Effector CD8-positive, alpha-beta T cell (primary cell): Measurements from ENCODE around the gene ZNF536.

Experiments
- DNase-seq: peaks from one replicate; lab custom pipeline; 2025; lab: John Stamatoyannopoulos, UW

Gene ZNF536

DNA sequence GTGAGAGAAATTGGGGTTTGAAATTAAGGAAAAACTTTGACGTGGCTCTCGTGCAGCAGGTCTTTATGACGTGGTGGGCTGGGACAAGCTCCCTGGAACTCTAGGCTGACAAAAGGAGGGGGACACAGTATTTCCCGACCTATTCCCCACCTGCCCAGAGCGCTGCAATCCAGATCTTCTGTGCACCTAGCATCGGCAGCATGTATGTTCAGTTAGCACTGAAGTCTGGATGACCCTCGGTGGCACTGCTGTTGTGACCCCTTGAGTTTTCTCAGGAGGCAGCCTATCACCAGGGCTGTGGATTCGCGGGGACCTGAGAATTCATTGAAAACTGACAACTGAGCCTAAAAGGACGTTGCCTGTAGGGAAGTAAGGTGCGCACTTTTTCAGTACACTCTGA is 9.1 kb upstream of the ZNF536 start:
- no peak for DNase-seq

DNA sequence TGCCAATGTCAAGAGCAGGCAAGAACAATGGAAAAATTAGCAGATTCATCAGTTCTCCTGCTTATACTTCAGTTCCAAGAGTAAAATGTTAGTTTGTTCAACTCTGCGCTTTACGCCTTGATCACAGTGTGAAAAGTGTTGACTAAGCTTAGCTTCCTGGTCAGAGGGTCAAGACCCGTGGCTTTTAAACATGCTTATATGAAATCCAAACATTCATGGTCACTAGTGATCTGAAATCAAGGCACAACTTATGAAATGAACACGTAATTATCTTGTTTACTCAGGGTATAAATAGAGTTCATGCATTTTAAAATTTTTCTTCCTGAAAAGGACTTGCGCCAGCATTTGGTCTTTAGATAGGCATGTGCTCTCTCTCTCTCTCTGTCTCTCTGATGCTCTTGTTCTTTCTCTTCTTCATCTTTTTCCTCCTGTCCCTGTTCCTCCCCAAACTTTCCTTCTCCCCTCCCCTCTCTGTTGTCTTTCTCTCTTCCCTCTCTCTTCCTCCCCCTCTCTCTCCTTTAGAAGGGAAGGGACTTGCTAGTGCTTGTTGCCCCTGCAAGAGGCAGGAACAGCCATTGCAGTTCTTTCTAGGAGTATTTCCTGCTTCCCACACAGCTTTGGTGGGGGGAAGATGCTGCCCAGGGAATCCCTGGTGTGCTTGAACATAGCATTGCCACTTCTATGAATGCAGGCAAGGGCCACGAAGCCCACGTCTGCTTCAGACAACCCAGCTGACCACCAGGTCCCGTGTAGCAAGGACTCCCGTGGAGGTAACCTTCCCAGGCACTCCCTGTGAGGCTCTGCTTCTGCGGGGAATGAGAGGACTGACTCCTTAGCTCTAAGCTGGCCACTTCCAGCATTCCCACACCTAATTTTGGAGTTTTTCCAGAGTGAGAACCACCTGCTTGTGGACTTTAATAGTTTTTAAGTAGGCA is 7.1 kb upstream of the ZNF536 start:
- DNase-seq: no peak

DNA sequence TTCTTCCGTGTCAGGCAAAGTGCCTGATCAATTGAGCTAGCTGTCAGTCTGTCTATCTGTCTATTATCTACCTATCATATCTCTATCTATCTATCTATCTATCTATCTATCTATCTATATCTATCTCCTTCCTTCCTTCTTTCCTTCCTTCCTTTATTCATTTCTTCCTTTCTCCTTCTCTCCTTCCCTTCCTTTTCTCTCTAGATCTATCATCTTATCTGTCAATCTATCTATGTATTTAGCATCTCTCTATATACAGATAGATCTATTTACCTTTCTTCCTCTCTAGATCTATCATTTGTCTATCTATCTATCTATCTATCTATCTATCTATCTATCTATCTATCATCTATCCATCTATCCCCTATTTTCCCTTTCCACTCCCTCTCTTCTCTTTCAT is 5.9 kb upstream of the ZNF536 start:
- DNase-seq: no peak

DNA sequence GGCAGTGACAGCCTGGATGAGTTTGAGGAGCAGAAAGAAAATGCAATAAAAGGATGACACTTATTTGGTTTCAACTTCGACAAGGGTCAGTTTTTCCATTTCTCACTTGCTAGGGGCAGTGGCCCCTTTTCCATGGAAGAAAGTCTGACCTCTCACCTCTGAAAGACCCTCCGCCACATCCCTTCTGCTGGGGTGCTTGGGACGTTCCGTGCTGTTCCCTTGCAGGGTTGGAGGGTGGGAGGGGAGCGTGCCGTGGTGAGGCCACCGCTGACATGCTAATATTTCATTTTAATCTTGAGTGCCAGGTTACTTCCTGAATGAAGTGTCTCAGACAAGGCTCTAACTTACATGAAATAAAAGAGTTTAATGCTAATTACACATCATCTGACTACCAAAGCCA is 5.2 kb upstream of the ZNF536 start:
- no peak for DNase-seq

DNA sequence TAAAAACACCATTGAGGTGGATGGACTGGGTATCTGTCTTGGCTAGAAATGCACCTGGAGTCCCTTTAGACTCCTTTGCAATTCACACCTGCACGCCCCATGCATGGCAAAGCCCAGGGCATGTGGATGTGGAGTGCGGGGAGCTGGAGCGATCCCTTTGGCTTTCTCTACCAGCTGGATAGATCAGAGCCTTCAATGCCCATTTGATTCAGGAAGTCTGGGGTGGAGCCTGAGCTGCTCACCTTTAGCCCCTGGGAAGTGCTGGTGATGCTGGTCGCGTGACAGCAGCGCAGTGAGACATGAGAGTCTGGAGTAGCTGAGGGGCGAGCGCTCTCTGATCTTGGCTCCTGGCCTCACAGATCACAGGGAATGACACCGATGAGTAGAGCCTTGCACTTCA is 4.8 kb upstream of the ZNF536 start:
- DNase-seq: no peak

DNA sequence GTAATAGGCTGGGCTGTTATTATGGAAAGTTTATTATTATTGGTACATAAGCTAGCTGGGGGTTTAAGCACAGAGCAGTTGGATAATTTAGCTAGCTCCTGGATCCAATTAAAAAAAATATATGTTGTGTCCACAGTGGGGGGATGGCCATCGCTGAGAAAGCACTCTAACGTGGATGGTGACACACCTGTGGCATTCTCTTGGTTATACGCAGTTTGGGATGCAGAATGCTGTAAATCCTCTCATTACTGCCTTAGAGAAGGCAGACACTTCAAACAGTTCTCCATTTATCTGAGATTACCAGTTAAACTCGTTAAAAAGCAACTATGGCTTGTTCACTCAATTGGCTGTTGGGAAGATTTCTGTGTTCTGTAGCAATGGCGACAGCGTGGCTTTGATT is 2.4 kb upstream of the ZNF536 start:
- no peak for DNase-seq

DNA sequence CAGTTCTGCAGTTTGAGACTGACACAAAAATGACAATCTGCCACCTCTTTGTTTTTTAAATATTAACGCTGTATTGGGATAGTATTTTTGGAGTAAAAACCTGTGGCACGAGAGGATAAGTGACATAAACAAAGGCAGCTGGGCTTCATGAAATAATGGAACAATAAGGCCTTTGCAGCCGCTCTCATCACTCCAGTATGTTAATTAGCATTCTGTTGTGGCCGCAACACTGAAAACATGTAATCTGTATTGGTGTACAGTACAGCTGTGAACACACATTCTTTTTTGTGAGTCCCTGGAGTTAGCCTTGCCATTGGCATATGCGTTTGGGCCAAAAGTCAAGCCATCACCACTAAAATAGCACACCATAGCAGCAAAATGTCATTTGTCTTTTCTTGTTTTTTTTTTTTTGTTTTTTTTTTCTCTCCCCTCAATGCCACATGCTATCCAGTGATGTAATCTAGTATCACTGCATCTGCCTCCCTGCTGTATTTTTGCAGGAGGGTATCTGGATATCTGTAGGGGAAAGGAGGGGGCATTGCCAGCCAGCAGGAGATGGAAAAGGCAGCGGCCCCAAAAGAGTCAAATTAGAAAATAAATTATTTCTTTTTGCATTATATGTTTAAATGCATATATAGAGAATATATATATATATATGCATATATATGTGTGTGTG is 885 bp upstream of the ZNF536 start:
- no peak for DNase-seq

DNA sequence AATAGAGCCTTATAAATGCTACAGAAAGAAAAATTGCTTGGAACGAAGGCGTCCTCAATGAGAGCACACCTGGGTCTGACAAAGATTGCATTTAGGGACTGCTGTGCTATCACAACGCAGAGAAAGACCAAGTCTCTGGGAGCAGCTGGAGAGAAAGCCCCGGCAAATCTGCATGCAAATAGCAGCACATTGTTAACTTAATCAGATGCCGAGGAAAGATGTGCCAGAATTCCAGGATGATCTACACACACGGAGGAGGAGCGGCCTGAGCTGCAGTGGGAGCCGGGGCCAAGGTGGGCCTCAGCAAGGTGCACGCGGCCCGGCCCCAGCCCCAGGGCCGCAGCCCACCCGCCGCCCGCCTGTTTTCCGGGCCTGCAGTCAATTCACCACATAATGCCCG is 1.4 kb downstream of the ZNF536 start:
- DNase-seq: no peak

DNA sequence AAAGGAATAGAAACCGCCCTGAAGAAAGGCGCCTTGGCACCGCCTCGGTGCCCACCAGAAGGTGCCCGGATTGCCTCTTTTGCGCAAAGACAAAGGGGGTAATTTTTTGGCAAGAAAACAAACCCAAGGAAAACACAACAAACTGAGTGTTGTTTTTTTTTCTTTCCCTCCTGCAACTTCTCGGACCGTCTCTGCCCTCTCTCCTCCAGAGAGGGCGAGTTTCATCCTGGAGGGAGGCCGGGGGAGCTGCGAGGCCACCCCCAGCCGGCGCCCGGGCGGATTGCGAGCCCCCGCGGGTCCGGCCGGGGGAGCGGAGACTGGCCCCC is 2.3 kb downstream of the ZNF536 start:
- DNase-seq: no peak

DNA sequence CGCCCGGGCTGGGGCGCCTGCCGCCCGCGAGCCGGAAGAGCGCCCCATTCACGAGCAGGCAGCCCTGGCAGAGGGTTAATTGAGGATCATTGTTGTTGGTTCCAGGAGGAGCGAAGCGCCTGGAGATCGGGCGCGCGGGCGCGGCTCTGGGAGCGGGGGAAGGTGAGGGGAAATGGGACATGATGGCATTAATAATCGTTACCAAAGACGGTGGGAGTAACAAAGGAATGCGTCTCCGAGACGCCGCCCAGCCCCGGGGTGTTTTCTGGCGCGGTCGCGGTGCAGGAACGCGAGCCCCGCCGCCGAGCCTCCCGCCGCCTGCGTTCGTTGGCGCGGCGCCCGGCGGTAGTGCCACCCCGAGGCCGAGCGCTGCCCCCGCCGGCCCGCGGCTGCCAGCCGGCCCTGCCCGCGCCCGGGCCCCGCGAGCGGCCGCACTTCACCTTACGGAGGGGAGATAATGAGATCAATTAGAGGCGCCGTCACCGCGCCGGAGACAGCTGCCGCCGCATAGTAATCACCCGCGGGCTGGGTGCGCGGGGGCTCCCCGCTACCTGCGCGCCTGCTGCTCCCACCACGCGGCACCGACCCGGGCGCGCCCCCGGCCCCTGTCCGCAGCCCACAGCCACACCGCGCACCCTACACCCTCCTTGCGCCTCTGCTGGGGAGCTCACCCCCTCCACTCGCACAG is 2.8 kb downstream of the ZNF536 start:
- no peak for DNase-seq

DNA sequence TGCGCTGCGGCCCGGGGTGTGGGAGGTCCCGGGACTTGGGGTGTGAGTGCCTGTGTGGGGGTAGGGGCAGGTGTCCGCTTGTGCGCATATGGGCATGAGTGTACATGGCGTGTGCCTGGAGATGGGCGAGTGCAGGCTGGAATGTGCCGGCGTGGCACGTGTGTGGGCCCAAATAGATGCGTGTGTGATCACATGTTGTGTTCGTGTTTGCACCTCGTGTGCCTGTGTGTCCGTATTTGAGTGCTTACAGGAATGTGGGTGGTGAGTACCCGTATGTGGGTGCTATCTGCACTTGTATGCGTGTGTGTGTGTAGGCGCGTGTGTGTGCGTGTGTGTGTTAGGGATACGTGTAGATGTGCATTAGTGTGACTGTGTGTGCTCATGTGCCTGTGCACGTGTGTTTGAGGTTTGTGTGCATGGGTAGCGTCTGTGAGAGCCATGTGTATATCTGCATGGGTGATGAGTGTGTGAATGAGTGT is 3.4 kb downstream of the ZNF536 start:
- DNase-seq: no peak

DNA sequence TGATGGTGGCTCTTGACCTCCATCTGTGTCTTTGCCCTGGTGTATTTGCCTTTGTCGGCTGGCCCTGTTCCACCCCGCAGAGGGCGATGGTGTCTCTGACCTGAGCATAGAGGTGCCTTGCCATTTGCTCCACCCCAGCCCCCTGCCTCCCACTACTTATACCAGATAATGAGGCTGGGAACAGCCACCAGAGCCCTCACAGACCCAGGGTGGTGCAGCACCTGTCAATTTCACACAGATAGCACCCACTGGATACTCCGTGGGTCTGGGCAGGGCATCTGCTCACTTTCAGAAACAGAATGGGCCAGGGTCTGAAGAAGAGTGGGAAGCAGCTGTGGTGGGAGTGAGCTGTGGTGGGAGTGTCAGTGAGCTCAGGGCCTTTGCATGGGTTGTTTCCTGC is 4.1 kb downstream of the ZNF536 start:
- no peak for DNase-seq

DNA sequence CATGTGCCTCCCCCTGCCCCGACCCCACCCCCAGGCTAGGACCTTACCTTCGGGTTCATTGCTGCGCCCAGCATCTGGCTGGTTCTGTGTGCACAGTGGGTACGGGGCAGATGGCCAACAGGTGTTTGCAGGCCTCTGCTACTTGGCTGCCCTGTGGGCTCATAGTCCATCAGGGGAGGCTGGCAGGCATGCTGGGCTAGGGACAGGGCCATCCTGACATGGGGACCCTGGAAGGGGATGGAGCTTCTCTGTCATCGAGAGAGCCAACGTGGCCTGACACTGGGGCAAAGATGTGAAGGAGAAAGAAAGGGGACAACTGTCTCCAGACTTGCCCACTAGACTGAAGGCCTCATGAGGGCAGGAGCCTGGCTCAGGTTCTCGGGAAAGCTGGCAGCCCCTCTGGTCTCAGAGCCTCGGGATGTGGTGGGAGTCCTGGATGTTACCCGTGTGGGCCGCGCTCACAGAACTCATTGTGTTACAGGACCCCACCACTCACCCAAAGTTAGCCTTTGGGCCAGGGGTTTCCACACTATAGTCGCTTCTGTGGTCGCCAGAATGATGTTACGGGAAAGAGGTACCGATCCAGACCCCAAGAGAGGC is 4.7 kb downstream of the ZNF536 start:
- no peak for DNase-seq

DNA sequence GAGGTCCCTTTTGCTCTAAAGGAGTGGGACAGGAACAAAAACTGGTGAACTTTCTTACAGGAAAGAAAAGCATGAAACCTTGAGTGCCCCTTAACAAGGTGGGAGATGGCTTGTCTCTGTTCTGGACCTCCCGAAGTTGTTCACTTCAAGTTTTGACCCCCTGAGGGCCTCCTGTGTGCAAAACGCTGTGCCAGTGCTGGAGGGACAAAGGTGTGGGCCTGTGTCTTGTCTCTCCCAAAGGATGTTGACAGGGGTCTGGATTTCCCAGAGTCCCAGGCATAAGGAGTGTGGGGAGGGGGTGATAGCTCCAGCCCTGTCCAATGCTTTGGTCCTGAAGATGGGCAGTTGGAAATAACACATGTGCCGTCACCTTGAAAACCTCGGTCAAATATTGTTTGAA is 6.5 kb downstream of the ZNF536 start:
- no peak for DNase-seq

DNA sequence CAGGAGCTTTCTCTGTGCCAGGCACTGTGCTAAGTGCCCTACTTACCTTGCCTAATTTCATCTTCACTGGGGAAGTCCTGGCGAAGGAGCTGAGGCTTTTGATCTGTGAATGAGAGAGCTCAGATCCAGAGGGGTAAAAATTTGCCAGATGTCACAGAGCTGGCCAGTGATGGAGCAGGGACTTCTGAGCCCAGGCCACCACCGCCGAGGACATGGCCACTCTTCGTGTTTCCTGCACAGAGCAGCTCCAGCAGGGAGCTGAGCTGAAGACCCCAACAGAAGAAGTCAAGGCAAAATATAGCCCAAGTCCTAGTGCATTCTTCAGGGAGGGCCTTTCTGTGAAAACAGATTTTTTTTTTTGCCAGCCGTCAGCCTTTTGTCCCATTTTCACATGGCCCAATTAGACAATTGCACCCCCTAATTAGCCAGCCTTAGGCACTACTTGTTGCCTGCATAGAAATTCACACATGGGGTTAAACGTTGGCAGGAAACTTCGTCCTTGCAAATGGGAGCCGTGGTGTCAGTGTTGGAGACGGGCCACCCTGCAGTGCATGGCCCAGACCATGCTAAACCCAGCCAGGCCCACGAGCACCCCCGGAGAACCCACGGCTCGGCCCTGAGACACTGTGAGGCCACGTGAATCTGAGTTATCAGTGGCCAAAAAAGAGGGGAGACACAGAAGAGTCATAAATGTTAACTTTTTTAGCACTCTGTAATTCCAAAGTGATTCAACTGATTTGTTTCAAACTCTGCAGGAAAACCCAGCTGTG is 7.8 kb downstream of the ZNF536 start:
- no peak for DNase-seq

DNA sequence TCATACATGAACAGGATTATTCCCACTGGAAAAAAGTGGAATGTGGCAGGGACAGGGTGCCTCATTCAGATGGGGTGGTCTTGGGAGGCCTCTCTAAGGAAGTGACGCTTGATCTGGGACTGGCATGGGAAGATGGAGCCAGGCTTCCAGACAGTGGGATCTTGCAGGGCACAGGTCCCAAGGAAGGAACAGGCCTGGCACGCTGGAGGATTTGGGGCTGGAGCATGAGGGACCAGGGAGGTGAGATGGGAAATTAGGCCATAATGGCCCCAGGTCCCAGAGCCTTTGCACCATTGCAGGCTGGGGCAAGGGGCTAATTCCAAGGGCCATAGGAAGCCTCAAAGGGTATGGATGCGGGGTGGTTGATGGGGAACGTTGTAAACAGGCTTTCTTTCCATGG is 9.2 kb downstream of the ZNF536 start:
- DNase-seq: no peak

DNA sequence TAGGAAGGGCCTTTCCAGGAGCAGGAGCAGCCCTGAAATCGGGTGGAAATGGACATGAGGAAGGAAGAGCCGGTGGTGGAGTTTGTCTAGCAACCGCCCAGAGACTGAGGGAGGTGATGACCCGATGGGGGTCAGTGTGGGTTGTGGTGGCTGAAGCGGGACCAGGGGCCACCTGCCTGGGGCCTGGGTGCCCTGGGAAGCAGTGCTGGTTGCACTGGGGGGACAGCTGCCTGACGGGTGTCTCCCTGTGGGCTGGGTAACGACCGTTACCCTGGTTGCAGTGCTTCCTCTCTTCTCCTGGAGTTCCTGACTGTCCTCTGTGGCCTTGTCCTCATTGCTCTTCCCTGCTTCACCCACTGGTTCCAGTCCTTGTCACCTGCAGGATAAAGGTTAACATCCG is 13.0 kb downstream of the ZNF536 start:
- no peak for DNase-seq

DNA sequence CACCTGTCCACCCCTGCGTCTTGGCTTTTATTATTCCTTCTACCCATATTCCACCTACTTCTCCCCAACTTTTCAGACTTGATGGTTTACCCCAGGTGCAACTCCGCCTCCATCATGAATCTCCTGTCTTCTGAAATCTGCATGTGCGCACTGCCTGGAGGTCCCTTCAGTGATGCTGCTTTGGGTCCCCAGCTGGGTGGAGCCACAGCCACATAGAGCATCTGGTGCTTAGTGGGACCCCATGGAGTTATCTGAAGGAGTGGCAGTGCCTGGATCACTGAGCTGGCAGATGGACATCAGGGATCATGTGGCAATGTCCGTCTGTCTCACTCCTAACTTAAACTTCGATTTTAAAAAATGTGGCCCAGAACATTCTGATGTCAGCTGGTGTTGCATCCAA is 13.5 kb downstream of the ZNF536 start:
- no peak for DNase-seq

DNA sequence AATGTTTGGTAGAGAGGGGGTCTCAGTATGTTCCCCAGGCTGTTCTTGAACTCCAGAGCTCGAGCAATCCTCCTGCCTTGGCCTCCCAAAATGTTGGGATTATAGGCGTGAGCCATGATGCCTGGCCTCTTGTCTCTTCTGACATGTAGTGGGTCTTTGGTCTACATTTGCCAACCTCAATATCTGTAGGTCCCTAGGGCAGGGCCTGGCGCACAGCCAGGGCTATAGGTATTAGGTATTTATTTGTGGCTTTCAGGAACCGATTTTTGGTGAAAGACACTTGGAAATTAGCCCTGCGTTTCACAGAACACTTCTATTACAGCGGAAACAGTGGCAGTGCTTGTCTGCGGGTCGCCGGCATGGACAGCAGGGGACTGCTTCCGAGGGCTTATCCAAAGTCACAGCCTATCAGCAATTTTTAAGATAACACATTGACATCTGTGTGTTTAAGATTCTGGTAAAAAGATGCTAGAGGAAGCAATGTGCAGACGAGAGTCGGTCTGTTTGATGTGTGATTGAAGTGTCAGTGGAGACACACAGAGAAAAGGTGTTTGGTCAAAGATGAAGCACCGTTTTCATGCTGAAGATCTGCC is 14.5 kb downstream of the ZNF536 start:
- no peak for DNase-seq

DNA sequence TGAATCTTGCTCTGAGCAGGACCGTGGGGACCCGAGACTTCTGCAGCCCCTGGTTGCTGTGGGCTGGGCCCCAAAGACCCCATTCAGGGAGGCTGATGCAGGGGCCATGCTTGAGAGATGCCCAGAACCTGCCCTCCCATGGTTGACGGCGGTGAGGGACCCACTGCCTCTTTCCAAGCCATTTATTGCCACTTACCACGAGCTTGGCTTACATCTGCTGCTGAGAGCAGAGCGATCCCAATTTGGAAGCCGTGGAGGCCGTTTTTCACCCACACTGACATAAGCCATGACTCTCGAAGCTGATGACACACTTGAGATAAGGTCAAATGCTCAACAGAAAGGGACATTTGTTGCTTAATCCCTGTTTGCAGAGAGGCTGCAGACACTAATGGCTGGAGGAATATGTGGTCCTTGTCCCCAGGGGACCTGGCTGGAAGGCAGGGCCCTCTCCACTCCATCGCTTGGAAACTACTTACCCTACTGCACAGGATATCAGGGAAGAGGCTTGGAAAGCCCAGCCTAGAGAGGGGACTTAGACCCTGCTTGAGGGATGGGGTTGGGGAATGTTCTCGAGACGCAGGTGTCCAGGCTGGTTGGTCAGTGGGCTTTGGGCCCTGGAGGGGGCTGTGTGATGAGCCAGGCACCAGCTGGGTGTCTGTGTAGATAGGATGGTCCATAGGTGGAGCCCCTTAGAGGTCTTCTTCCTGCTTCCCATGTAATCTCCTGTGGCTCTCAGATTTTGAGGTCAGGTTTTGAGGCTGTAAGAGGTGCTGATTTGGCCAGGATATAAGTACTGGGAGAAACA is 15.3 kb downstream of the ZNF536 start:
- no peak for DNase-seq
